Thyroid gland (tissue), 4 donors: ENCODE data around the gene LMBRD1. TPM values are rescaled to one million over a fixed set of nuclear protein-coding genes. Genes with fewer than 3 reads are reported as not detected.

Experiments
- DNase-seq, 2 donors: peaks; one replicate each; pipeline ENCODE4 v3.0.0-alpha.2; 2019
- H3K27ac ChIP-seq, 3 donors: fragments of 200-600 bp; sonication (generic); 1 replicate in 2 of 3; 2 replicates in 1 of 3; pipeline ENCODE4 v1.5.1; 2016 to 2019; ENCODE audit warnings: mild to moderate bottlenecking in 1 of 3, moderate library complexity in 1 of 3
- H3K27me3 ChIP-seq: fragments of 200-600 bp; sonication (generic); one replicate; pipeline ENCODE4 v1.5.1; 2019
- H3K36me3 ChIP-seq, 2 donors: fragments of 200-600 bp; sonication (generic); one replicate each; pipeline ENCODE4 v1.5.1; 2016 to 2019
- H3K4me1 ChIP-seq, 2 donors: fragments of 200-600 bp; sonication (generic); one replicate each; pipeline ENCODE4 v1.5.1; 2017 to 2019
- H3K4me3 ChIP-seq, 3 donors: fragments of 200-600 bp; sonication (generic); replicated peaks in 1 of 3; 1 replicate in 2 of 3; 2 replicates in 1 of 3; pipeline ENCODE4 v1.5.1; 2016; ENCODE audit warnings: mild to moderate bottlenecking in 1 of 3
- H3K9me3 ChIP-seq: fragments of 200-600 bp; sonication (generic); one replicate; pipeline ENCODE4 v1.5.1; 2017
- CTCF ChIP-seq, 6 experiments: fragments of 200-600 bp in 3 of 6; fragments of 450-650 bp in 3 of 6; sonication (generic) in 3 of 6; IDR thresholded peaks; one replicate each; pipeline ENCODE4 v1.5.1; 2016 to 2019; ENCODE audit warnings: antibody characterized with exemption in 6 of 6, mild to moderate bottlenecking in 2 of 6, inconsistent platforms in 1 of 6, moderate library complexity in 1 of 6
- POLR2A ChIP-seq, 2 donors: fragments of 450-650 bp; IDR thresholded peaks; one replicate each; pipeline ENCODE4 v1.6.1; 2017; ENCODE audit warnings: antibody characterized with exemption in 2 of 2, mild to moderate bottlenecking in 2 of 2, moderate library complexity in 1 of 2
- WGBS, 2 donors: methylation state at CpG; one replicate each; pipeline ENCODE4 v1.1.5; 2017; 5-methylcytosine and 5-hydroxymethylcytosine counted together
- intact Hi-C: fragments of 100-400 bp; cut with DNase I; formaldehyde crosslinking; loops from one replicate; pipeline ENCODE4 v1.15.1; 2023
- total RNA-seq, 4 donors: library from RNA; depleted of rRNA; stranded (reverse); fragments of >200 nt; gene quantifications; one replicate each; pipeline ENCODE4 v1.2.3, GENCODE V29; 2016

LMBRD1 gene
- total RNA-seq, 4 donors from 2014 or later: 113 to 140 (median 124) TPM

GRCh38 chr6:69780585-69781178 lies 16.1 kb downstream of the LMBRD1 start:
- Histone ChIP-seq H3K36me3 (no peaks in the 10 kb centered on the region), H3K27ac (no peak overlapping the region), H3K9me3 (no peaks in the 10 kb centered on the region), H3K4me3 (no peak overlapping the region), H3K4me1 (peaks cover 15 to 36% of the 10 kb centered on the region in 2 donors), H3K27me3 (no peaks in the 10 kb centered on the region)
- 56 to 76% methylated on average over 2 of the region's 2 CpGs for WGBS, 2 donors
- TF ChIP-seq POLR2A (IDR thresholded peaks at IDR 0.05): no peak
- no peak for TF ChIP-seq CTCF (IDR thresholded peaks at IDR 0.05)
- DNase-seq: no peak
- intact Hi-C loops: no loop called here

GRCh38 chr6:69775941-69776340 lies 20.9 kb downstream of the LMBRD1 start:
- no peak for DNase-seq
- H3K36me3 ChIP-seq: no peaks in the 10 kb centered on the region
- H3K4me1 ChIP-seq: peaks cover 0 to 5% of the 10 kb centered on the region in 2 donors
- no peaks in the 10 kb centered on the region for H3K27me3 ChIP-seq
- no peak for TF ChIP-seq POLR2A (IDR thresholded peaks at IDR 0.05)
- no peak for TF ChIP-seq CTCF (IDR thresholded peaks at IDR 0.05)
- H3K4me3 ChIP-seq: no peak overlapping the region
- intact Hi-C loops: no loop called here
- H3K9me3 ChIP-seq: no peaks in the 10 kb centered on the region
- H3K27ac ChIP-seq: no peak overlapping the region

GRCh38 chr6:69775585-69775849 lies 21.3 kb downstream of the LMBRD1 start:
- DNase-seq: no peak
- H3K27ac ChIP-seq: no peak overlapping the region
- WGBS, 2 donors: 97 to 100% methylated on average over 1 of the region's 1 CpG
- H3K9me3 ChIP-seq: no peaks in the 10 kb centered on the region
- peaks cover 0 to under 1% of the 10 kb centered on the region in 2 donors for H3K4me1 ChIP-seq
- no peak overlapping the region for H3K4me3 ChIP-seq
- no peaks in the 10 kb centered on the region for H3K36me3 ChIP-seq
- intact Hi-C loops: no loop called here
- TF ChIP-seq POLR2A (IDR thresholded peaks at IDR 0.05) (no peak), CTCF (IDR thresholded peaks at IDR 0.05) (no peak)
- no peaks in the 10 kb centered on the region for H3K27me3 ChIP-seq

- no peaks in the 10 kb centered on the region for H3K4me1 ChIP-seq
- H3K27ac ChIP-seq: no peak overlapping the region
- H3K27me3 ChIP-seq: no peaks in the 10 kb centered on the region
- no peak for TF ChIP-seq POLR2A (IDR thresholded peaks at IDR 0.05)
- TF ChIP-seq CTCF (IDR thresholded peaks at IDR 0.05): no peak
- H3K4me3 ChIP-seq: no peak overlapping the region
- H3K36me3 ChIP-seq: no peaks in the 10 kb centered on the region
- 93 to 95% methylated on average over 4 of the region's 4 CpGs for WGBS, 2 donors
- no peak for DNase-seq
- H3K9me3 ChIP-seq: no peaks in the 10 kb centered on the region
- intact Hi-C loops: no loop called here
Observed at GRCh38 chr6:69774740-69775584, 21.8 kb downstream of the LMBRD1 start.

- Histone ChIP-seq H3K36me3 (no peaks in the 10 kb centered on the region), H3K9me3 (no peaks in the 10 kb centered on the region), H3K27me3 (no peaks in the 10 kb centered on the region), H3K4me1 (no peaks in the 10 kb centered on the region), H3K27ac (no peak overlapping the region), H3K4me3 (no peak overlapping the region)
- intact Hi-C loops: no loop called here
- no peak for TF ChIP-seq POLR2A (IDR thresholded peaks at IDR 0.05)
- TF ChIP-seq CTCF (IDR thresholded peaks at IDR 0.05): no peak
- 93 to 96% methylated on average over 5 of the region's 5 CpGs for WGBS, 2 donors
- no peak for DNase-seq
Observed at GRCh38 chr6:69771158-69771906, 25.5 kb downstream of the LMBRD1 start.
